Epidermal melanocyte (primary cell): Measurements from ENCODE around the gene STING1.
A peak's percentile ranks its signal among the peaks of the same experiment; 100 is the strongest.
"Not testable (repeated sequence)": the region's sequence is repeated elsewhere in the genome, so short reads cannot be mapped to it uniquely, and the experiment has no call there.

ENCODE experiments used
- DNase-seq: peaks from one replicate; pipeline ENCODE4 v3.0.0; 2011; ENCODE audit warnings: low spot score; ENCODE audit not compliant: insufficient read length

Gene STING1

GRCh38 chr5:139440416-139440815, 42.1 kb downstream of the STING1 start:
- DNase-seq, result not testable (repeated sequence)

- DNase-seq, result peak; percentile 98
These were observed 43.3 kb downstream of the STING1 start, which contains the start of gene DNAJC18 for GRCh38 chr5:139439013-139439903. TSS of gene DNAJC18 (minus strand) at chr5:139439525. CDS start at chr5:139439445, 80 bp downstream.

- no peak for DNase-seq
These were observed 43.9 kb downstream of the STING1 start for GRCh38 chr5:139438707-139439012.

GRCh38 chr5:139435676-139436075, 46.9 kb downstream of the STING1 start:
- DNase-seq, result no peak

- no peak for DNase-seq
These were observed 50.9 kb downstream of the STING1 start for GRCh38 chr5:139431706-139432105.

GRCh38 chr5:139430015-139430414, 52.5 kb downstream of the STING1 start:
- DNase-seq, result no peak

- no peak for DNase-seq
These were observed 56.2 kb downstream of the STING1 start for GRCh38 chr5:139426203-139426885.
